SK-N-SH treated with all-trans-retinoic acid at 6 μM for 48 hours (cell line): ENCODE data around the gene RNASE8.

Source experiments
- ATAC-seq: fragments of 200-7000 bp; cut with Tn5 transposase; 3 replicates; pipeline ENCODE4 v1.9.1; 2020; ENCODE audit warnings: mild to moderate bottlenecking, moderate library complexity
- BACH2 ChIP-seq: fragments of 250-450 bp; sonication (Bioruptor Pico); IDR thresholded peaks from 2 replicates; pipeline ENCODE4 v1.9.0; 2021; ENCODE audit warnings: mild to moderate bottlenecking, borderline replicate concordance
- CSDC2 ChIP-seq: fragments of 250-450 bp; sonication (Bioruptor Pico); IDR thresholded peaks from 2 replicates; pipeline ENCODE4 v1.5.0; 2020; ENCODE audit warnings: mild to moderate bottlenecking, moderate library complexity
- ISL1 ChIP-seq: fragments of 250-450 bp; sonication (Bioruptor Pico); IDR thresholded peaks from 2 replicates; pipeline ENCODE4 v2.1.2; 2022; ENCODE audit warnings: mild to moderate bottlenecking, moderate library complexity
- OSR1 ChIP-seq: fragments of 250-450 bp; sonication (Bioruptor Pico); IDR thresholded peaks from 2 replicates; pipeline ENCODE4 v1.8.0; 2022; ENCODE audit warnings: moderate library complexity, mild to moderate bottlenecking, inconsistent platforms
- PATZ1 ChIP-seq: fragments of 250-450 bp; sonication (Bioruptor Pico); IDR thresholded peaks from 2 replicates; pipeline ENCODE4 v1.8.0; 2020; ENCODE audit warnings: mild to moderate bottlenecking, moderate library complexity, borderline replicate concordance
- PPARA ChIP-seq: fragments of 250-450 bp; sonication (Bioruptor Pico); IDR thresholded peaks from 2 replicates; pipeline ENCODE4 v1.5.0; 2020; ENCODE audit warnings: mild to moderate bottlenecking, borderline replicate concordance
- ZC3H10 ChIP-seq: fragments of 250-450 bp; sonication (Bioruptor Pico); IDR thresholded peaks from 2 replicates; pipeline ENCODE4 v1.5.1; 2021; ENCODE audit warnings: mild to moderate bottlenecking, moderate library complexity
- ZFP3 ChIP-seq: fragments of 250-450 bp; sonication (Bioruptor Pico); IDR thresholded peaks from 2 replicates; pipeline ENCODE4 v1.5.0; 2020; ENCODE audit warnings: mild to moderate bottlenecking, moderate library complexity
- ZFP30 ChIP-seq: fragments of 450-650 bp; formaldehyde crosslinking; IDR thresholded peaks from 2 replicates; pipeline ENCODE4 v1.5.0; 2022; ENCODE audit warnings: mild to moderate bottlenecking, moderate library complexity
- ZNF565 ChIP-seq: fragments of 450-650 bp; formaldehyde crosslinking; conservative IDR thresholded peaks from 2 replicates; pipeline ENCODE4 v1.5.0; 2020; ENCODE audit warnings: low read depth, mild to moderate bottlenecking, moderate library complexity
- ZNF70 ChIP-seq: fragments of 450-650 bp; formaldehyde crosslinking; IDR thresholded peaks from 2 replicates; pipeline ENCODE4 v1.5.0; 2020; ENCODE audit warnings: mild to moderate bottlenecking, moderate library complexity
- ZNF8 ChIP-seq: fragments of 450-650 bp; formaldehyde crosslinking; IDR thresholded peaks from 2 replicates; pipeline ENCODE4 v1.5.0; 2020; ENCODE audit warnings: mild to moderate bottlenecking, moderate library complexity
- TF ChIP-seq, protein P1 (sequence below): fragments of 250-450 bp; sonication (Bioruptor Pico); IDR thresholded peaks from 2 replicates; pipeline ENCODE4 v1.5.1; 2020; ENCODE audit warnings: low read depth, mild to moderate bottlenecking, moderate library complexity
- TF ChIP-seq, protein P2 (sequence below): fragments of 250-450 bp; sonication (Bioruptor Pico); IDR thresholded peaks from 2 replicates; pipeline ENCODE4 v1.5.1; 2021; ENCODE audit warnings: mild to moderate bottlenecking, moderate library complexity
- TF ChIP-seq, protein P3 (sequence below): fragments of 250-450 bp; sonication (Bioruptor Pico); IDR thresholded peaks from 2 replicates; pipeline ENCODE4 v1.5.0; 2020; ENCODE audit warnings: mild to moderate bottlenecking, moderate library complexity
- TF ChIP-seq, protein P4 (sequence below): fragments of 250-450 bp; sonication (Bioruptor Pico); IDR thresholded peaks from 2 replicates; pipeline ENCODE4 v1.8.0; 2021; ENCODE audit warnings: low read depth, mild to moderate bottlenecking, moderate library complexity, borderline replicate concordance

Gene RNASE8

DNA sequence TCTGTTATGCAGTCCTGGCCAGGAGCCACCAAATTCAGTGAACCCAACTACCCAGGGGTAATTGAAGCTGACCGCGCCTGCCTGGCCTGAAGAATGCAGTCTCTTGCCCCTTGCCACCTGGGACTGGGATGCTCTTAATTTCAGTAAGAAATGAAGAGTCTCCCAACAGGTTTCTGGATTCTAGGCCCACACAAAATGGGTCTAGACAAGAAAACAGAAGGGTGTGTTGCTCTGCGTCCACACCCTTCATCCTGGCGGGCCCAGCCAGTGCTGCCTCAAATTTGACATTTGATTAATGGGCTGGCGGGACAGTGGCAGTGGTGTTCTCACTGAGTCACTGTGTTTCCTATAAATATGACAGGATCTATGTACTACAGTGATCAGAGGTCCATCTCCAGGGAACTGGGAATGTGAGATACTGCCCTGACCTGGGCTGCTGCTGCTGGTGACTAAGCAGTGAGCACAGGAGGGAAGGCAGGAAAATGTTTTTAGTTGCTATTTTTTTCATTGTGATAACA lies 49.7 kb downstream of the RNASE8 start:
- no peak; the same call in 2 of the 3 replicates for ATAC-seq
- TF ChIP-seq, protein P1, sequence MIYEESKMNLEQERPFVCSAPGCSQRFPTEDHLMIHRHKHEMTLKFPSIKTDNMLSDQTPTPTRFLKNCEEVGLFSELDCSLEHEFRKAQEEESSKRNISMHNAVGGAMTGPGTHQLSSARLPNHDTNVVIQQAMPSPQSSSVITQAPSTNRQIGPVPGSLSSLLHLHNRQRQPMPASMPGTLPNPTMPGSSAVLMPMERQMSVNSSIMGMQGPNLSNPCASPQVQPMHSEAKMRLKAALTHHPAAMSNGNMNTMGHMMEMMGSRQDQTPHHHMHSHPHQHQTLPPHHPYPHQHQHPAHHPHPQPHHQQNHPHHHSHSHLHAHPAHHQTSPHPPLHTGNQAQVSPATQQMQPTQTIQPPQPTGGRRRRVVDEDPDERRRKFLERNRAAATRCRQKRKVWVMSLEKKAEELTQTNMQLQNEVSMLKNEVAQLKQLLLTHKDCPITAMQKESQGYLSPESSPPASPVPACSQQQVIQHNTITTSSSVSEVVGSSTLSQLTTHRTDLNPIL (CRISPR knock-in tag), result no peak
- TF ChIP-seq OSR1 (CRISPR knock-in tag), result no peak
- no peak for TF ChIP-seq ZFP3 (CRISPR knock-in tag)
- TF ChIP-seq, protein P2, sequence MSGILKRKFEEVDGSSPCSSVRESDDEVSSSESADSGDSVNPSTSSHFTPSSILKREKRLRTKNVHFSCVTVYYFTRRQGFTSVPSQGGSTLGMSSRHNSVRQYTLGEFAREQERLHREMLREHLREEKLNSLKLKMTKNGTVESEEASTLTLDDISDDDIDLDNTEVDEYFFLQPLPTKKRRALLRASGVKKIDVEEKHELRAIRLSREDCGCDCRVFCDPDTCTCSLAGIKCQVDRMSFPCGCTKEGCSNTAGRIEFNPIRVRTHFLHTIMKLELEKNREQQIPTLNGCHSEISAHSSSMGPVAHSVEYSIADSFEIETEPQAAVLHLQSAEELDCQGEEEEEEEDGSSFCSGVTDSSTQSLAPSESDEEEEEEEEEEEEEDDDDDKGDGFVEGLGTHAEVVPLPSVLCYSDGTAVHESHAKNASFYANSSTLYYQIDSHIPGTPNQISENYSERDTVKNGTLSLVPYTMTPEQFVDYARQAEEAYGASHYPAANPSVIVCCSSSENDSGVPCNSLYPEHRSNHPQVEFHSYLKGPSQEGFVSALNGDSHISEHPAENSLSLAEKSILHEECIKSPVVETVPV (CRISPR knock-in tag), result no peak
- no peak for TF ChIP-seq PATZ1
- no peak for TF ChIP-seq CSDC2 (CRISPR knock-in tag)
- TF ChIP-seq PPARA (CRISPR knock-in tag), result no peak
- no peak for TF ChIP-seq ZFP30
- TF ChIP-seq ZNF565 (CRISPR knock-in tag), result no peak
- no peak for TF ChIP-seq BACH2 (CRISPR knock-in tag)
- no peak for TF ChIP-seq ZNF8 (CRISPR knock-in tag)
- no peak for TF ChIP-seq ISL1
- TF ChIP-seq ZNF70 (CRISPR knock-in tag), result no peak
- TF ChIP-seq ZC3H10 (CRISPR knock-in tag), result no peak
- TF ChIP-seq, protein P3, sequence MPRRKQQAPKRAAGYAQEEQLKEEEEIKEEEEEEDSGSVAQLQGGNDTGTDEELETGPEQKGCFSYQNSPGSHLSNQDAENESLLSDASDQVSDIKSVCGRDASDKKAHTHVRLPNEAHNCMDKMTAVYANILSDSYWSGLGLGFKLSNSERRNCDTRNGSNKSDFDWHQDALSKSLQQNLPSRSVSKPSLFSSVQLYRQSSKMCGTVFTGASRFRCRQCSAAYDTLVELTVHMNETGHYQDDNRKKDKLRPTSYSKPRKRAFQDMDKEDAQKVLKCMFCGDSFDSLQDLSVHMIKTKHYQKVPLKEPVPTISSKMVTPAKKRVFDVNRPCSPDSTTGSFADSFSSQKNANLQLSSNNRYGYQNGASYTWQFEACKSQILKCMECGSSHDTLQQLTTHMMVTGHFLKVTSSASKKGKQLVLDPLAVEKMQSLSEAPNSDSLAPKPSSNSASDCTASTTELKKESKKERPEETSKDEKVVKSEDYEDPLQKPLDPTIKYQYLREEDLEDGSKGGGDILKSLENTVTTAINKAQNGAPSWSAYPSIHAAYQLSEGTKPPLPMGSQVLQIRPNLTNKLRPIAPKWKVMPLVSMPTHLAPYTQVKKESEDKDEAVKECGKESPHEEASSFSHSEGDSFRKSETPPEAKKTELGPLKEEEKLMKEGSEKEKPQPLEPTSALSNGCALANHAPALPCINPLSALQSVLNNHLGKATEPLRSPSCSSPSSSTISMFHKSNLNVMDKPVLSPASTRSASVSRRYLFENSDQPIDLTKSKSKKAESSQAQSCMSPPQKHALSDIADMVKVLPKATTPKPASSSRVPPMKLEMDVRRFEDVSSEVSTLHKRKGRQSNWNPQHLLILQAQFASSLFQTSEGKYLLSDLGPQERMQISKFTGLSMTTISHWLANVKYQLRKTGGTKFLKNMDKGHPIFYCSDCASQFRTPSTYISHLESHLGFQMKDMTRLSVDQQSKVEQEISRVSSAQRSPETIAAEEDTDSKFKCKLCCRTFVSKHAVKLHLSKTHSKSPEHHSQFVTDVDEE (CRISPR knock-in tag), result no peak
- TF ChIP-seq, protein P4, sequence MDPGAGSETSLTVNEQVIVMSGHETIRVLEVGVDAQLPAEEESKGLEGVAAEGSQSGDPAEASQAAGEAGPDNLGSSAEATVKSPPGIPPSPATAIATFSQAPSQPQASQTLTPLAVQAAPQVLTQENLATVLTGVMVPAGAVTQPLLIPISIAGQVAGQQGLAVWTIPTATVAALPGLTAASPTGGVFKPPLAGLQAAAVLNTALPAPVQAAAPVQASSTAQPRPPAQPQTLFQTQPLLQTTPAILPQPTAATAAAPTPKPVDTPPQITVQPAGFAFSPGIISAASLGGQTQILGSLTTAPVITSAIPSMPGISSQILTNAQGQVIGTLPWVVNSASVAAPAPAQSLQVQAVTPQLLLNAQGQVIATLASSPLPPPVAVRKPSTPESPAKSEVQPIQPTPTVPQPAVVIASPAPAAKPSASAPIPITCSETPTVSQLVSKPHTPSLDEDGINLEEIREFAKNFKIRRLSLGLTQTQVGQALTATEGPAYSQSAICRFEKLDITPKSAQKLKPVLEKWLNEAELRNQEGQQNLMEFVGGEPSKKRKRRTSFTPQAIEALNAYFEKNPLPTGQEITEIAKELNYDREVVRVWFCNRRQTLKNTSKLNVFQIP (CRISPR knock-in tag), result no peak
- TF ChIP-seq, all 23 proteins: peak for 0
